CD4-positive, alpha-beta T cell treated with Interferon gamma for 1 hour (primary cell): ENCODE results near the gene MAST4.

Experiments used
- DNase-seq: peaks from one replicate; pipeline ENCODE4 v3.0.0-alpha.2; 2020

Gene MAST4

DNA sequence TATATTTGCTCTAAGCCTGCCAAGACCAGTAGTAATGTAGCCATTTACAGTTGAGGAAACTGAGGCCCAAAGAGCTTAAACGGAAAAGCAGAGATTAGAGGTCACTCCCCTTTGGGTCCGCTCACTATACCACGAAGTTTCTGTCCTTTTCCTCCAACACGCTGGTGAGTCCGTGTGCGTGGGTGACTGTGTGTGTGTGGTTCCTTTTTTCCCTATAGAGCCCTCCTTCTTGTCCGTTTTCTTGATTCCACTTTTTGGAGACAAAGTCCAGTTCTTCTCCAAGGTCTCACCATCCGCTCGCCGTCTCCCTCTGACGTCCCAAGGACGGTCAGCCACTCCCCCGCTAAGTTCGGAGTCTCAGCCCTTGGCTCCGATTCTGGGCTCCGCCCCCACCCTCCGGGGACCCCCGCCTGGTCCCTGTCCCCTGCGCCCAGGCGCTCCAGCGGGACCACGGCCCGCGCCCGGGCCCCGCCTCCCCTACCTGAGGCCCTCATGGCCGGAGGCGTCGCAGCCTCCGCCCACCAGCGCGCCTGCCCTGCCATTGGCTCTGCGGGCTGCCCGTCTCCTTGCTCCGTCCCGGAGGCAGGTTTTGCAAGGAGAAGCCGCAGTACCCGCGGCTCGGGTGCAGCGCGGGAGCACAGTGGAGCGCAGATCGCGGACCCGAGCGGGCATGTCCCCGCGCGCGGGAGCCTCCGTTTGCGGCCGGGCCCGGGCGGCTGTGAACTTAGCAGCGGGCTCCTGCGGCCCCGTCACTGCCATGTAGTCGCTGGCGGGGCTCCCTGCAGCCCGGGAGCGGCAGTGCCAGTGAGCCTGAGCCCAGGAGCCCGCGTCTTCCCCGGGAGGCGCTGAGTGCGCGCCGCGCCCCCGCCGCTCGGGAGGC lies at the start of gene MAST4:
Gene MAST4, plus strand, starts transcription at position 638 of the 880 bp plus-strand sequence. CDS start 263 bp downstream, outside the sequence.
- DNase-seq, result peak; percentile 49

GRCh38 chr5:66546541-66546940 lies 49.7 kb upstream of the MAST4 start:
- no peak for DNase-seq

- no peak for DNase-seq
These were observed 44.9 kb upstream of the MAST4 start for GRCh38 chr5:66551338-66551737.

GRCh38 chr5:66551945-66552344 lies 44.2 kb upstream of the MAST4 start:
- no peak for DNase-seq

GRCh38 chr5:66553368-66553912 lies 42.8 kb upstream of the MAST4 start:
- no peak for DNase-seq

DNA sequence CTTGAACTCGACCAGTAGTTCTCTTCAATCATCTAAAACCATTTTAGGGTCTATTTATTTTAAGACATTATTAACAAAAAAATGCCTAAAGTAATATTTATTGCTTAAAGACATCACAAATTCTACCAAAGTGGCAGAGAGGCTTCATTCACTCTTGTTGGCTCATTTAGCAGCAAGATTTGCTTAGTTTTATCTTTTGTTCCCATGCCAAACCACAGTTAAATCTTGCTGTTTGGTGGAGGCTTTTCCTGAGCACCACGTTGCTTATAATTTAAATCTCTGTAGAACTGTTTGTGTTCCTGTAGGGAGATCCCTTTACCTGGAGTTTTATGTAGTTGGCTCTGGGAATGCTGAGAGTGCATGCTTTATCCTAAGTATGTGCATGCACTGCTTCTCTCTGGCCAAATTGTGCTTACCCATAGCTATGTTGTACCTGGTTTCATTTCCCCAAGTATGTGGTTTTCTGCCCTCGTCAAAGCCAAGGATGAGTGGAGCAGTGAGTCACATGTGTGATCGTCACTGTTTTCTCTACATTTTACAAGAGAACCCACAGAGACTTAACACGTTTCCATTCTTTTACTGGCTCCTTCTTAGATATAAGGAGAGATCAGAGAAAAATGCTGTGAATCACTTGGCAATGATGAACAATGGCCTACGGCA lies 42.1 kb upstream of the MAST4 start:
- peak; percentile 51 for DNase-seq

DNA sequence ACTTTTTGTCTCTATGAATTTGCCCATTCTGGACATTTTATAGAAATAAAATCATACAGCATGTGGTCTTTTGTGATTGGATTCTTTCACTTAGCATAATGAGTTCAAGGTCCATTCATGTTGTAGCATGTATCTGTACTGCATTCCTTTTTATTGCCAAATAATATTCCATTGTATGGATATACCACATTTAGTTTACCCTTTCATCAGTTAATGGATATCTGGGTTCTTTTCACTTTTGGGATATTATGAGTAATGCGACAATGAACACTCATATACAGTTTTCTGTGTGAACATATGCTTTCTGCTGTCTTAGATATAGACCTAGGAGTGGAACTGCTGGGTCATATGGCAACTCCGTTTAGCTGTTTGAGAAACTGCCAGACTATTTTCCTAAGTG lies 41.3 kb upstream of the MAST4 start:
- DNase-seq, result no peak

DNA sequence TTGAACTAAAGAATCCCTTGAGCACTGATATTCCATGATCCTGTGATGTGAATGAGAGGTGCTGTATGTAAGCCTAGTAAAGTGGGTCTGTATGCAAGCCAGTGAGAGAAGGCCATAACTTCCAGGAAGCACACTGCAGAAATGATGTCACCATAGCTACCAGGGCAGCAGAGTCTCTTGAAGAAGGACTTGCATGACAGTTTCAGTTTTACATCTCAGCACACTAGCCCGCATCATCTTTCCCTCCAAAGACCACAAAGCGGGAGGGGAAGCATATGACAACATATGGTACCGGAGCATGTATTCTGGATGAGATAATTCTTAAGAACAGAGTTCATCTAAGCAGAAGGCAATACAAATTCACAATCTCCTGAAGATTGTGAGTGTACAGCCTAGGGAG lies 37.6 kb upstream of the MAST4 start:
- peak; percentile 3 for DNase-seq

DNA sequence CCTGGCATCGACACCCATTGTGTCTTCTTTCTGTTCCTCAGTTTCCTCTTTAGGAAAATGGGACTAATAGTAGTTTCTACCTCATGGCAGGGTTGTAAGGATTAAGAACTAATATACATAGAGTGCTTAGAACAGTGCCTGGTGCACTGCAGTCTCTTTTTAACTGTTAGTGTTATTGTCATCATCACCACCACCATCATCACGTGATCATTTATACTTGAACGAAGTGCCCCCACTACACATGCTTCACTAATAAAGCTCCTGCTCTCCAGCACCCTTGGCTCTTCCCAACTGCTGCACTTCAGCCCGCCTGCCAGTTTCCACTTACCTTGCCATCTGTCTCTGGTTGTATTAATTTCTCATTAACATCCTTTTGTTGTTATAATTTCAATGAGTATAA lies 35.8 kb upstream of the MAST4 start:
- DNase-seq, result no peak

DNA sequence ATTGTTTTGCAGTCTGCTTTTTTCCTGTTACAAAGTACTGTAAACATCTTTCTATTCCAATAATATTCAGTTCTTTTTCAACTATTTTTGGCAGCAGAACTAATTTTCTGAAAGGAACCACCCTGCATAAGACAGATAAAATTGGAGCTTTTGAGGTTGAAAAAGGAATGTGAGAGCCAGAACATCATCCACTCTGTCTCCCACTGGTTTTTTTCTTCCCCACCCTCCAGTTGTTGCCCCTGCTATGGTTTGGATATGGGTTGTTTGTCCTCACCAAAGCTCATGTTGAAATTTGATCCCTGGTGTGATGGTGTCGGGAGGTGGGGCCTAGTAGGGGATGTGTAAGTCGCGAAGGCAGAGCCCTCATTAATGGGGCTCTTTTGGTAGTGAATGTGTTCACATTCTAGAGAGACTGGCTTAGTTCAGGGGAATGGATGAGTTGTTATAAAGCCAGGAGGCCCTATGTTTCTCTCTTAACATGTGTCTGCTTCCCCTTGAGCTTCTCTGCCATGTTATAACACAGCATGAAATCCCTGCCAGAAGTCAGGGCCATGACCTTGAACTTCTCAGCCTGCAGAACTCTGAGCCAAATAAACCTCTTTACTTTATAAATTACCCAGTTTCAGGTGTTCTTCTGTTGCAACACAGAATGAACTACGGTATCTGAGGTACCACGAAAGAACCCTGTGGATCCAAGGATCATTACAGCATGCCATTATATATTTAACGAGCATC lies 34.8 kb upstream of the MAST4 start:
- DNase-seq, result no peak

DNA sequence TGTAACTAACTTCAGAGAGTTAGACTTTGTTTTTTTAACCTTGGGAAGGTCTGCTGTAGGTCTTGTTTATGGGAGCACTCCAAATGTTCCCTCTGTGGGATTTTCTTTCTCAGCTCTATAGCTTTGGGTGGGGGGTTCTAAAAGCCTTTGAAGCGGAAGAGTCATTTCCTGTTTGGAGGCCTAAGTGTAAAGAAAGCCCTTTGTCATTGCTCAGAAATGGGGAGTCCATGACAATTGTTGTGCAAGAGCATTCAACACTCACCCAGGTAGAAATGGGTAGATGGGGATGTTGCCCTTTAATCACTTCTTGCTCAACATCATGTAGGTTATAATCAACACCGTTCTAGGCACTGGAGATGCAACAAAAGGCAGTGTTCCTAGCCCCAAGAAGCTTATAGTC lies 30.3 kb upstream of the MAST4 start:
- no peak for DNase-seq

DNA sequence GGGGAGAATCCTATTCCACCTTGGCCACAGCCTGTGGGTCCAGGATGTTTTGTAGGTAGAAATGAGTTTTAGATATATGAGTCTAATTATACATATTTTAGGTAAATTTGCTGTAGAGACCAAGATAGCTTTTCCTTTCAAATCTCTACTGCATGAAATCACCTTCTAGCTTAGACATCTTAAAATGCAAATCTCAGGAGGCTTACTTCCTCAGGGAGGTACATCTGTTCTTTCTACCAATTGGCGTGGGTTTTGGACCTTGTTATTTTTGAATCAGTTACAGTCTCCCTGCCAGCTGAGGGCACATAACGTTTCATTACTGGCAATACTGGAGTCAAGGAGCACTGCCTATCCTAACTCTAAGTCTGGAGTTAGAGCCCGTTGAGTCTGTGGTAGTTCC lies 28.7 kb upstream of the MAST4 start:
- DNase-seq, result no peak

DNA sequence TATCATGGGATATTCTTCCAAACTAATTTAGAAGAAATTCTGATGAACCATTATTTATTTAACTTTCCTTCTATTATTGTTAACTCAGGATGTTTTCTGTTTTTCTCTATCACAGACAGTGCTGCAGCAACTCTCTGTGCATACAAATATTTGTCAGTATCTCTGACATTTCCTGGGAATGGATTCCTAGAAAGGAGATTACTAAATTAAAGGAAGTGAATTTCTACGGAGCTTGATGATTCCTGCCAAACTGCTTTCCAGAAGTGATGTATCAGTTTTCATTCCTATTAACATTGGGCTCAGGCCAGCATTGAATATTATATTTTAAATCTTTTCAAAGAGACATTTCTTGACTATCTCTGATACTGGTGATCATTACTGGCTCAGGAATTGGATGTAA lies 26.0 kb upstream of the MAST4 start:
- no peak for DNase-seq

DNA sequence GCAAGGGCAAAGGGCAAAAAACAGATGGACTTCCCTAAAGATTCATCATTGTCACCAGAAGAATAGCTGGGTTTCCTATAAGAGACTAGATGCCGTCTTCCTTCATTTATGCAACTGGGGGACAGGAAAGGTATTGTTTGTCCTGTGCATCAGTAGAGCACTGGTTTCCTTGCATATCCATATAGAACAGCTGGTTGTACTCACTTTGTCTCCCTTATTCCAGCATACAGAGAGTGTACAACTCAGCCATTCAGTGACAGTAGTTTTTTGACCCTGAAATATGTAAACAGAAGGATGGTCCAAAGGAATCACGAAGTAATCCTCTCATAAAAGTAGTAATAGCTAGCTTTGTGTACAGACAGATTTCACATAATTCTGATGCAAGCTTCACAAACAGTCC lies 22.5 kb upstream of the MAST4 start:
- DNase-seq, result no peak

DNA sequence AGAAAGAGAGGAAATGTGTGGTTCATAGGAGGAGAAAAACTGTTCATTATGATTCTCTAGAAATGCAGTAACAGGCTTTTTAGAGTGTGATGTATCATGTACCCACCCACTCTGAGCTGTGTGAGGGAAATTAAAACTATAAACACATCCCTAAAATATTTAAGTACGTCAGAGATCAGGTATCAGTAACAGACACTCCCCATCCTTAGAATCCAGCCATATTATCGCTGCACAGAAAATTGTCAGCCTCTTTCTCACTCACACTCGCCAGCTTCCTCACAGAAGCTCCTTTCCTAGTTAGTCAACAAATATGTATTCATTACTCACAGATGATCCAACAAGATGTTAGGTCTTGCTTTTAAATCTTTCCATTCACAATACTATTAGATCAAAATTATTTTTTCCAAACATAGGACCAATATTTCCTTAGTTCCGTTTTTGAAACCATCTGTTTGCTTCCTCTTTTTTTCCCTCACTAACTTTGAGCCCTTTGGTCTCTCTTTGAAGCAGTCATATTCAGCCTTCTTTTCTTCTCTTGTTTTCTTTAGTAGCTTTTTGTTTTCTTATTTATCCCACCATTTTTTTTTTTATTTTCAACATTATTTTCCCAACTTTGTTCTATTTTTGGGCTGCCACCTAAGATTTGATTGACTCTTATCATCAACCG lies 13.6 kb upstream of the MAST4 start:
- no peak for DNase-seq

- no peak for DNase-seq
These were observed 10.9 kb upstream of the MAST4 start for GRCh38 chr5:66585291-66585690.

DNA sequence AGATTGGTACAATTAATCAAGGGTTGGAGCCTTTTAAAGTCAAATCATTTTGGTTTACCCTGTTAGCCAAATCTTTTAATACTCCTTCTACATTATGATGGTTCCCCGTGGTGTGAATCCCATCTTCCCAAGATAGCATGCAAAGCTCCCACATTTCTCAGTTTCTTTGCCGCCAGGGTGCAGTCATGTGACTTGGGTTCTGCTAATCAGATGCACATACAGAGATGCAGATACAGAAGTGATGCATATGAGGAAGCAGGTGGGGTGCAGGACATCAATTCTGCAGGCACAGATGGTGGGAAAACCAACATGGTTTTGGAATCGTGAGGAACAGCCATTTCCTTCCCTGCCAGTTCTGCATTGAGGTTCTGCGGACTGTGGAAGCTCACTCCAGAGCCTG lies 8.4 kb upstream of the MAST4 start:
- DNase-seq, result no peak

- no peak for DNase-seq
These were observed 516 bp downstream of the MAST4 start for GRCh38 chr5:66596636-66597182.

GRCh38 chr5:66597183-66597757 lies 1.1 kb downstream of the MAST4 start:
- no peak for DNase-seq

GRCh38 chr5:66602621-66603020 lies 6.4 kb downstream of the MAST4 start:
- DNase-seq, result no peak

GRCh38 chr5:66603164-66603563 lies 7.0 kb downstream of the MAST4 start:
- DNase-seq, result no peak

GRCh38 chr5:66603881-66604280 lies 7.7 kb downstream of the MAST4 start:
- no peak for DNase-seq
